HepG2 (cell line): ENCODE data around the gene DUSP15. TPM values are rescaled to one million over a fixed set of nuclear protein-coding genes. Genes with fewer than 3 reads are reported as not detected.

Experiments used
- ARNT2 ChIP-seq: sonication (generic); formaldehyde crosslinking; IDR thresholded peaks from 2 replicates; pipeline ENCODE4 v1.8.0; 2022; ENCODE audit warnings: mild to moderate bottlenecking, low read depth, missing genetic modification reagents, moderate library complexity
- FOXC1 ChIP-seq: sonication (generic); formaldehyde crosslinking; IDR thresholded peaks from 2 replicates; pipeline ENCODE4 v1.8.0; 2022; ENCODE audit warnings: mild to moderate bottlenecking, missing genetic modification reagents, borderline replicate concordance
- IKZF4 ChIP-seq: sonication (generic); formaldehyde crosslinking; IDR thresholded peaks from 2 replicates; pipeline ENCODE4 v1.5.1; 2020; ENCODE audit warnings: borderline replicate concordance, mild to moderate bottlenecking, low read depth, missing genetic modification reagents; ENCODE audit errors: not compliant biosample characterization
- PRPF4 ChIP-seq: fragments of 200-400 bp; formaldehyde crosslinking; IDR thresholded peaks from 2 replicates; pipeline ENCODE4 v1.6.1; 2016; ENCODE audit warnings: low read length, low read depth; ENCODE audit not compliant: poor library complexity, severe bottlenecking
- SAP130 ChIP-seq: IDR thresholded peaks from 2 replicates; pipeline ENCODE4 v1.6.1; 2016; ENCODE audit warnings: low read depth
- TOE1 ChIP-seq: sonication (generic); formaldehyde crosslinking; IDR thresholded peaks from 2 replicates; pipeline ENCODE4 v1.4.0; 2020; ENCODE audit warnings: mild to moderate bottlenecking, missing genetic modification reagents
- ZBTB38 ChIP-seq: sonication (generic); formaldehyde crosslinking; IDR thresholded peaks from 2 replicates; pipeline ENCODE4 v1.5.1; 2020; ENCODE audit warnings: mild to moderate bottlenecking, missing genetic modification reagents
- ZBTB7B ChIP-seq: sonication (generic); formaldehyde crosslinking; IDR thresholded peaks from 2 replicates; pipeline ENCODE4 v1.4.0; 2020; ENCODE audit warnings: missing genetic modification reagents
- ZNF205 ChIP-seq: IDR thresholded peaks from 2 replicates; pipeline ENCODE4 v1.6.1; 2018; ENCODE audit warnings: missing biosample characterization, missing genetic modification reagents
- ZNF468 ChIP-seq: sonication (generic); formaldehyde crosslinking; IDR thresholded peaks from 2 replicates; pipeline ENCODE4 v1.8.0; 2022; ENCODE audit warnings: mild to moderate bottlenecking, moderate library complexity, missing genetic modification reagents
- ZNF496 ChIP-seq: sonication (generic); formaldehyde crosslinking; IDR thresholded peaks from 2 replicates; pipeline ENCODE4 v1.8.1; 2023; ENCODE audit warnings: mild to moderate bottlenecking, moderate library complexity, missing genetic modification reagents; ENCODE audit not compliant: insufficient replicate concordance
- polyA plus RNA-seq, 8 experiments: library from polyadenylated mRNA; depleted of rRNA in 3 of 8; stranded (reverse) in 7 of 8; unstranded in 1 of 8; fragments of >200 nt; fragmentation: Illumina TruSeq in 4 of 8; extraction: Trizol in 4 of 8; gene quantifications; 2 replicates each; pipeline versions ENCODE4 v1.2.1 to v1.2.3, GENCODE V29; 2011 to 2016; ENCODE audit warnings: low read depth in 4 of 8, missing spikeins in 1 of 8, mixed read lengths in 1 of 8; ENCODE audit not compliant: insufficient read depth in 1 of 8
- total RNA-seq, 5 experiments: library from RNA; depleted of rRNA; stranded (reverse); fragments of >200 nt; fragmentation: Illumina TruSeq; extraction: Trizol; gene quantifications; 2 replicates each; pipeline ENCODE4 v1.2.3, GENCODE V29; 2016; ENCODE audit warnings: low read depth in 1 of 5
- TF ChIP-seq, protein P1 (sequence below): sonication (generic); formaldehyde crosslinking; IDR thresholded peaks from 2 replicates; pipeline ENCODE4 v1.4.0; 2020; ENCODE audit warnings: missing genetic modification reagents
- TF ChIP-seq, protein P2 (sequence below): sonication (generic); formaldehyde crosslinking; IDR thresholded peaks from 2 replicates; pipeline ENCODE4 v1.4.0; 2020; ENCODE audit warnings: missing genetic modification reagents
- TF ChIP-seq, protein P3 (sequence below): sonication (generic); formaldehyde crosslinking; IDR thresholded peaks from 2 replicates; pipeline ENCODE4 v1.4.0; 2020; ENCODE audit warnings: mild to moderate bottlenecking, missing genetic modification reagents
- TF ChIP-seq, protein P4 (sequence below): sonication (generic); formaldehyde crosslinking; IDR thresholded peaks from 2 replicates; pipeline ENCODE4 v1.4.0; 2020; ENCODE audit warnings: missing genetic modification reagents

Gene DUSP15
- total and polyA plus RNA-seq, 2 of the 13 experiments (the other 11 are each of a cell fraction or from before 2014, with no cell fraction given) = 0.17 to 0.93 TPM

DNA sequence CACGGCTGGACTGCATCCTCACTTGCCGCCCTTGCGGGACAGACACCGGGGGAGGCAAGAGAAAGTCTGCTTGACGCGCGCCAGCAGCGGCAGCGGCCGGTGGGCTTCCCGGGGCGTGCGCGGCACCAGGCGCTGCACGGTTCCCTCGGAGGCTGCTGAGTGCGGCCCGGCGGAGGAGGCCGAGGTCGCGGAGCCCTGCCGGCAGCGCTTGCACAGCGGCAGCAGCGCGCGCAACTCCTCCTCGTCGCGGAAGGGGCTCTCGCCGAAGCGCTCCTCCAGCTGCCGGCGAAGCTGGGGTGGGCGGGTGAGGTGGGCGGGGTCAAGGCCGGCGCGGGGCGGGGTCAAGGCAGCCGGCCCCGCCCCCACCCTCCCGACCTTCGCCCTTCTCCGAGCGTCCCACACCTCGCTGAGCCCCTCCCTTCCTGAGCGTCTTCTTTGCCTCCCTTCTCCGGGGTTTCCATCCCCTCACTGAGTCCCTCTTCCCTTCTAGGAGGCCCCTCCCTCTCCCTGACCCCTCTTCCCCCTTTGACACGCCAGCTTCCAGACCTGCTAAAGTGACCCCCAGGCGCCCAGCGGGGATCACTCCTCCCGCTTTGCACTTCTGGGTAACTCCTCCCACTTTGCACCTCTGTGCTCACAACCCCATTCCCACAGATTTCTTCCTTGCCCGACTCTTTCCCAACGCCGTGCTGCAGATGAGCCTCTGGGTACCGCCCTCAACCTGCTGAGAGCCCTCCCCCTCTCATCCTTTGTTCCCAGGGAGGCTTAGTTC lies 8.8 kb downstream of the DUSP15 start (continued):
- TF ChIP-seq, protein P1, sequence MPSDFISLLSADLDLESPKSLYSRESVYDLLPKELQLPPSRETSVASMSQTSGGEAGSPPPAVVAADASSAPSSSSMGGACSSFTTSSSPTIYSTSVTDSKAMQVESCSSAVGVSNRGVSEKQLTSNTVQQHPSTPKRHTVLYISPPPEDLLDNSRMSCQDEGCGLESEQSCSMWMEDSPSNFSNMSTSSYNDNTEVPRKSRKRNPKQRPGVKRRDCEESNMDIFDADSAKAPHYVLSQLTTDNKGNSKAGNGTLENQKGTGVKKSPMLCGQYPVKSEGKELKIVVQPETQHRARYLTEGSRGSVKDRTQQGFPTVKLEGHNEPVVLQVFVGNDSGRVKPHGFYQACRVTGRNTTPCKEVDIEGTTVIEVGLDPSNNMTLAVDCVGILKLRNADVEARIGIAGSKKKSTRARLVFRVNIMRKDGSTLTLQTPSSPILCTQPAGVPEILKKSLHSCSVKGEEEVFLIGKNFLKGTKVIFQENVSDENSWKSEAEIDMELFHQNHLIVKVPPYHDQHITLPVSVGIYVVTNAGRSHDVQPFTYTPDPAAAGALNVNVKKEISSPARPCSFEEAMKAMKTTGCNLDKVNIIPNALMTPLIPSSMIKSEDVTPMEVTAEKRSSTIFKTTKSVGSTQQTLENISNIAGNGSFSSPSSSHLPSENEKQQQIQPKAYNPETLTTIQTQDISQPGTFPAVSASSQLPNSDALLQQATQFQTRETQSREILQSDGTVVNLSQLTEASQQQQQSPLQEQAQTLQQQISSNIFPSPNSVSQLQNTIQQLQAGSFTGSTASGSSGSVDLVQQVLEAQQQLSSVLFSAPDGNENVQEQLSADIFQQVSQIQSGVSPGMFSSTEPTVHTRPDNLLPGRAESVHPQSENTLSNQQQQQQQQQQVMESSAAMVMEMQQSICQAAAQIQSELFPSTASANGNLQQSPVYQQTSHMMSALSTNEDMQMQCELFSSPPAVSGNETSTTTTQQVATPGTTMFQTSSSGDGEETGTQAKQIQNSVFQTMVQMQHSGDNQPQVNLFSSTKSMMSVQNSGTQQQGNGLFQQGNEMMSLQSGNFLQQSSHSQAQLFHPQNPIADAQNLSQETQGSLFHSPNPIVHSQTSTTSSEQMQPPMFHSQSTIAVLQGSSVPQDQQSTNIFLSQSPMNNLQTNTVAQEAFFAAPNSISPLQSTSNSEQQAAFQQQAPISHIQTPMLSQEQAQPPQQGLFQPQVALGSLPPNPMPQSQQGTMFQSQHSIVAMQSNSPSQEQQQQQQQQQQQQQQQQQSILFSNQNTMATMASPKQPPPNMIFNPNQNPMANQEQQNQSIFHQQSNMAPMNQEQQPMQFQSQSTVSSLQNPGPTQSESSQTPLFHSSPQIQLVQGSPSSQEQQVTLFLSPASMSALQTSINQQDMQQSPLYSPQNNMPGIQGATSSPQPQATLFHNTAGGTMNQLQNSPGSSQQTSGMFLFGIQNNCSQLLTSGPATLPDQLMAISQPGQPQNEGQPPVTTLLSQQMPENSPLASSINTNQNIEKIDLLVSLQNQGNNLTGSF = no peak
- TF ChIP-seq ZNF468 (CRISPR knock-in tag) = no peak
- no peak for TF ChIP-seq PRPF4
- TF ChIP-seq, protein P2, sequence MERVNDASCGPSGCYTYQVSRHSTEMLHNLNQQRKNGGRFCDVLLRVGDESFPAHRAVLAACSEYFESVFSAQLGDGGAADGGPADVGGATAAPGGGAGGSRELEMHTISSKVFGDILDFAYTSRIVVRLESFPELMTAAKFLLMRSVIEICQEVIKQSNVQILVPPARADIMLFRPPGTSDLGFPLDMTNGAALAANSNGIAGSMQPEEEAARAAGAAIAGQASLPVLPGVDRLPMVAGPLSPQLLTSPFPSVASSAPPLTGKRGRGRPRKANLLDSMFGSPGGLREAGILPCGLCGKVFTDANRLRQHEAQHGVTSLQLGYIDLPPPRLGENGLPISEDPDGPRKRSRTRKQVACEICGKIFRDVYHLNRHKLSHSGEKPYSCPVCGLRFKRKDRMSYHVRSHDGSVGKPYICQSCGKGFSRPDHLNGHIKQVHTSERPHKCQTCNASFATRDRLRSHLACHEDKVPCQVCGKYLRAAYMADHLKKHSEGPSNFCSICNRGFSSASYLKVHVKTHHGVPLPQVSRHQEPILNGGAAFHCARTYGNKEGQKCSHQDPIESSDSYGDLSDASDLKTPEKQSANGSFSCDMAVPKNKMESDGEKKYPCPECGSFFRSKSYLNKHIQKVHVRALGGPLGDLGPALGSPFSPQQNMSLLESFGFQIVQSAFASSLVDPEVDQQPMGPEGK (CRISPR knock-in tag) = 0 out of 2 replicates have a peak, but pooled peaks have one; percentile 72
- TF ChIP-seq, protein P3, sequence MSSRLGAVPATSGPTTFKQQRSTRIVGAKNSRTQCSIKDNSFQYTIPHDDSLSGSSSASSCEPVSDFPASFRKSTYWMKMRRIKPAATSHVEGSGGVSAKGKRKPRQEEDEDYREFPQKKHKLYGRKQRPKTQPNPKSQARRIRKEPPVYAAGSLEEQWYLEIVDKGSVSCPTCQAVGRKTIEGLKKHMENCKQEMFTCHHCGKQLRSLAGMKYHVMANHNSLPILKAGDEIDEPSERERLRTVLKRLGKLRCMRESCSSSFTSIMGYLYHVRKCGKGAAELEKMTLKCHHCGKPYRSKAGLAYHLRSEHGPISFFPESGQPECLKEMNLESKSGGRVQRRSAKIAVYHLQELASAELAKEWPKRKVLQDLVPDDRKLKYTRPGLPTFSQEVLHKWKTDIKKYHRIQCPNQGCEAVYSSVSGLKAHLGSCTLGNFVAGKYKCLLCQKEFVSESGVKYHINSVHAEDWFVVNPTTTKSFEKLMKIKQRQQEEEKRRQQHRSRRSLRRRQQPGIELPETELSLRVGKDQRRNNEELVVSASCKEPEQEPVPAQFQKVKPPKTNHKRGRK (CRISPR knock-in tag) = peak; percentile 82; the same call in 1 of the 2 replicates
- TF ChIP-seq IKZF4 (CRISPR knock-in tag) = no peak
- TF ChIP-seq, protein P4, sequence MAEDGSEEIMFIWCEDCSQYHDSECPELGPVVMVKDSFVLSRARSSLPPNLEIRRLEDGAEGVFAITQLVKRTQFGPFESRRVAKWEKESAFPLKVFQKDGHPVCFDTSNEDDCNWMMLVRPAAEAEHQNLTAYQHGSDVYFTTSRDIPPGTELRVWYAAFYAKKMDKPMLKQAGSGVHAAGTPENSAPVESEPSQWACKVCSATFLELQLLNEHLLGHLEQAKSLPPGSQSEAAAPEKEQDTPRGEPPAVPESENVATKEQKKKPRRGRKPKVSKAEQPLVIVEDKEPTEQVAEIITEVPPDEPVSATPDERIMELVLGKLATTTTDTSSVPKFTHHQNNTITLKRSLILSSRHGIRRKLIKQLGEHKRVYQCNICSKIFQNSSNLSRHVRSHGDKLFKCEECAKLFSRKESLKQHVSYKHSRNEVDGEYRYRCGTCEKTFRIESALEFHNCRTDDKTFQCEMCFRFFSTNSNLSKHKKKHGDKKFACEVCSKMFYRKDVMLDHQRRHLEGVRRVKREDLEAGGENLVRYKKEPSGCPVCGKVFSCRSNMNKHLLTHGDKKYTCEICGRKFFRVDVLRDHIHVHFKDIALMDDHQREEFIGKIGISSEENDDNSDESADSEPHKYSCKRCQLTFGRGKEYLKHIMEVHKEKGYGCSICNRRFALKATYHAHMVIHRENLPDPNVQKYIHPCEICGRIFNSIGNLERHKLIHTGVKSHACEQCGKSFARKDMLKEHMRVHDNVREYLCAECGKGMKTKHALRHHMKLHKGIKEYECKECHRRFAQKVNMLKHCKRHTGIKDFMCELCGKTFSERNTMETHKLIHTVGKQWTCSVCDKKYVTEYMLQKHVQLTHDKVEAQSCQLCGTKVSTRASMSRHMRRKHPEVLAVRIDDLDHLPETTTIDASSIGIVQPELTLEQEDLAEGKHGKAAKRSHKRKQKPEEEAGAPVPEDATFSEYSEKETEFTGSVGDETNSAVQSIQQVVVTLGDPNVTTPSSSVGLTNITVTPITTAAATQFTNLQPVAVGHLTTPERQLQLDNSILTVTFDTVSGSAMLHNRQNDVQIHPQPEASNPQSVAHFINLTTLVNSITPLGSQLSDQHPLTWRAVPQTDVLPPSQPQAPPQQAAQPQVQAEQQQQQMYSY (CRISPR knock-in tag) = no peak
- TF ChIP-seq ZNF496 = no peak
- TF ChIP-seq ZBTB7B (CRISPR knock-in tag) = 0 out of 2 replicates have a peak, but pooled peaks have one; percentile 37
- TF ChIP-seq FOXC1 = peak; percentile 28; the same call in 1 of the 2 replicates
- no peak for TF ChIP-seq TOE1 (CRISPR knock-in tag)
- TF ChIP-seq SAP130 (CRISPR knock-in tag) = peak; percentile 54
- no peak; the same call in 1 of the 2 replicates for TF ChIP-seq ZNF205 (CRISPR knock-in tag)
- 0 out of 2 replicates have a peak, but pooled peaks have one; percentile 10 for TF ChIP-seq ZBTB38
- TF ChIP-seq ARNT2 (CRISPR knock-in tag) = peak; percentile 82
